ENCODE measurements around the gene ANKRD16. TPM values are rescaled to one million over a fixed set of nuclear protein-coding genes. Genes with fewer than 3 reads are reported as not detected.

Gene ANKRD16
- total and polyA plus RNA-seq, 2 of the 13 experiments (the other 11 are each of a cell fraction or from before 2014, with no cell fraction given), result 8.0 to 11.4 TPM

DNA sequence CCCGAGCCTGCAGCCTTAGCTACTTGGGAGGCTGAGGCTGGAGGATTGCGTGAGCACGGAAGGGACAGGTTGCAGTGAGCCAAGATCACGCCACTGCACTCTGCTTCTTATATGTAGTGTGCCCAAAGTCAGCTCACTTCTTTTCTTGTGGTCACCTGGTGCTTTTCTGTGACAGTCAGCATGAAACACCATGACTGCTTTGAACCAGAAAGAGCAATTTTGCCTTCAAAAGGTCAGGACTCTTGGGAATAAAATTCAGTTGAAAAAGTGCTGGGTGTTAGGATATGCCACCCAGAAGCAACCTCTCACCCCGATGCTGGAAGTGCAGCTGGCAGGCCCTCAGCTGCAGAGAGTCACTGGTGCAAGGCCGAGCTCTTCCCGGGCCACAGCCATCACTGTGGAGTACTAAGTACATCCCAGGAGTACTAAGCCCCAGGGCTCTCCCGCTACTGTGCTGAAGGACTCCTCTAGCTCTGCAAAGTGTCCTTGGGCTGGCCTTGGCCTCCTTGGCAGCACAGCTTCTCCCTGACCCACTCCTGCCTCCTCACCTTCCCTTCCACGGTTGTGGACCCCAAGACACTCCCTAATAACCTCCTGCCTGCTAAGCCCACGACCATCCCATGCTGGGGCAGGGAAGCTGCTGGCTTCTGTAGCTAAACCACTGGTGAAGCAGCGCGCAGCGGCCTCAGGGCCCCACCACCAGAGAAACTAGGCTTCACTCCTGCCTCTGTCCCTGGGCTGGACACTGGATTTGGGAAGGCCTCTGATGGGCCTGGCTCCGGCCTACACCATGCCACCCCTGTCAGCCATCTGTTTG lies 58.9 kb downstream of the ANKRD16 start:
- H3K9ac ChIP-seq (ENCODE audit: insufficient read depth, low read depth, low read length), result no peak overlapping the region
- H3K4me3 ChIP-seq (replicated peaks in 1 of 3; ENCODE audit: insufficient read depth in 1 of 3, low read depth in 2 of 3, low read length in 3 of 3), result peak overlapping the region in 1 of 3 experiments; percentile 54; a peak in 2 of 6 replicates
- FAIRE-seq, result no peak
- no peak overlapping the region for H2AFZ ChIP-seq (ENCODE audit: low read length)
- H3K4me2 ChIP-seq (ENCODE audit: low read depth, low read length), result peak overlapping the region; percentile 65
- peaks cover 1 to 11% of the 10 kb centered on the region in 2 experiments; a peak in 2 of 5 replicates for H3K27me3 ChIP-seq (ENCODE audit: control insufficient read depth in 1 of 2, insufficient read depth in 2 of 2, low read length in 2 of 2)
- ATAC-seq, result peak; percentile 42
- POLR2A ChIA-PET, result interaction anchor here (1.2 to 4.6 kb wide), 4 partner anchors 10 to 59 kb away, joined by 3 to 21 read pairs (median 6); partner anchors contain the start of genes ANKRD16, FBH1 and GDI2
- H4K20me1 ChIP-seq (ENCODE audit: insufficient read depth, low read length), result no peaks in the 10 kb centered on the region
- DNase-seq (ENCODE audit: low spot score), result no peak
- no peaks in the 10 kb centered on the region for H3K36me3 ChIP-seq (replicated peaks in 1 of 2; ENCODE audit: control insufficient read depth in 1 of 2, insufficient read depth in 2 of 2, low read length in 2 of 2)
- intact Hi-C loops (cut with micrococcal nuclease; ENCODE audit: unreplicated experiment), result no loop called here
- H3K4me1 ChIP-seq (ENCODE audit: insufficient read depth, low read length), result peaks cover 71% of the 10 kb centered on the region
- CTCF ChIA-PET (ENCODE audit: low intra/inter-chr PET ratio, low total read pairs), result no interaction called here
- H3K79me2 ChIP-seq (ENCODE audit: insufficient read depth, low read length), result no peaks in the 10 kb centered on the region
- in situ Hi-C loops (cut with HindIII; ENCODE audit: extremely low pct_ligation_motif_present, low pct_unique_long_range_greater_than_20kb), result no loop called here
- no TSS peak for BruUV-seq (replicated peaks)
- H3K27ac ChIP-seq (ENCODE audit: extremely low read length, insufficient read depth, low read length), result no peak overlapping the region
- 43% methylated on average over 6 of the region's 14 CpGs for WGBS (ENCODE audit: low lambda C conversion rate)
- no peaks in the 10 kb centered on the region for H3K9me3 ChIP-seq (ENCODE audit: low read length)
- no peak for TF ChIP-seq NFRKB (IDR thresholded peaks at IDR 0.05)
- peak; percentile 100 for TF ChIP-seq ZSCAN21 (CRISPR knock-in tag; IDR thresholded peaks at IDR 0.05; ENCODE audit: borderline replicate concordance)
- no peak for TF ChIP-seq U2AF1 (optimal IDR thresholded peaks at IDR 0.05; ENCODE audit: low read depth, low read length)
- TF ChIP-seq, protein P1, sequence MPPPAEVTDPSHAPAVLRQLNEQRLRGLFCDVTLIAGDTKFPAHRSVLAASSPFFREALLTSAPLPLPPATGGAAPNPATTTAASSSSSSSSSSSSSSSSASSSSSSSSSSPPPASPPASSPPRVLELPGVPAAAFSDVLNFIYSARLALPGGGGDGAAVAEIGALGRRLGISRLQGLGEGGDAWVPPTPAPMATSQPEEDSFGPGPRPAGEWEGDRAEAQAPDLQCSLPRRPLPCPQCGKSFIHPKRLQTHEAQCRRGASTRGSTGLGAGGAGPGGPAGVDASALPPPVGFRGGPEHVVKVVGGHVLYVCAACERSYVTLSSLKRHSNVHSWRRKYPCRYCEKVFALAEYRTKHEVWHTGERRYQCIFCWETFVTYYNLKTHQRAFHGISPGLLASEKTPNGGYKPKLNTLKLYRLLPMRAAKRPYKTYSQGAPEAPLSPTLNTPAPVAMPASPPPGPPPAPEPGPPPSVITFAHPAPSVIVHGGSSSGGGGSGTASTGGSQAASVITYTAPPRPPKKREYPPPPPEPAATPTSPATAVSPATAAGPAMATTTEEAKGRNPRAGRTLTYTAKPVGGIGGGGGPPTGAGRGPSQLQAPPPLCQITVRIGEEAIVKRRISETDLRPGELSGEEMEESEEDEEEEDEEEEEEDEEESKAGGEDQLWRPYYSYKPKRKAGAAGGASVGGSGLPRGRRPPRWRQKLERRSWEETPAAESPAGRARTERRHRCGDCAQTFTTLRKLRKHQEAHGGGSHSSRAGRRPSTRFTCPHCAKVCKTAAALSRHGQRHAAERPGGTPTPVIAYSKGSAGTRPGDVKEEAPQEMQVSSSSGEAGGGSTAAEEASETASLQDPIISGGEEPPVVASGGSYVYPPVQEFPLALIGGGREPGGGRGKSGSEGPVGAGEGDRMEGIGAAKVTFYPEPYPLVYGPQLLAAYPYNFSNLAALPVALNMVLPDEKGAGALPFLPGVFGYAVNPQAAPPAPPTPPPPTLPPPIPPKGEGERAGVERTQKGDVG (CRISPR knock-in tag; IDR thresholded peaks at IDR 0.05; ENCODE audit: borderline replicate concordance), result 0 out of 2 replicates have a peak, but pooled peaks have one; percentile 53
- 0 out of 2 replicates have a peak, but pooled peaks have one; percentile 51 for TF ChIP-seq ZNF572 (CRISPR knock-in tag; IDR thresholded peaks at IDR 0.05)
- TF ChIP-seq, protein P2, sequence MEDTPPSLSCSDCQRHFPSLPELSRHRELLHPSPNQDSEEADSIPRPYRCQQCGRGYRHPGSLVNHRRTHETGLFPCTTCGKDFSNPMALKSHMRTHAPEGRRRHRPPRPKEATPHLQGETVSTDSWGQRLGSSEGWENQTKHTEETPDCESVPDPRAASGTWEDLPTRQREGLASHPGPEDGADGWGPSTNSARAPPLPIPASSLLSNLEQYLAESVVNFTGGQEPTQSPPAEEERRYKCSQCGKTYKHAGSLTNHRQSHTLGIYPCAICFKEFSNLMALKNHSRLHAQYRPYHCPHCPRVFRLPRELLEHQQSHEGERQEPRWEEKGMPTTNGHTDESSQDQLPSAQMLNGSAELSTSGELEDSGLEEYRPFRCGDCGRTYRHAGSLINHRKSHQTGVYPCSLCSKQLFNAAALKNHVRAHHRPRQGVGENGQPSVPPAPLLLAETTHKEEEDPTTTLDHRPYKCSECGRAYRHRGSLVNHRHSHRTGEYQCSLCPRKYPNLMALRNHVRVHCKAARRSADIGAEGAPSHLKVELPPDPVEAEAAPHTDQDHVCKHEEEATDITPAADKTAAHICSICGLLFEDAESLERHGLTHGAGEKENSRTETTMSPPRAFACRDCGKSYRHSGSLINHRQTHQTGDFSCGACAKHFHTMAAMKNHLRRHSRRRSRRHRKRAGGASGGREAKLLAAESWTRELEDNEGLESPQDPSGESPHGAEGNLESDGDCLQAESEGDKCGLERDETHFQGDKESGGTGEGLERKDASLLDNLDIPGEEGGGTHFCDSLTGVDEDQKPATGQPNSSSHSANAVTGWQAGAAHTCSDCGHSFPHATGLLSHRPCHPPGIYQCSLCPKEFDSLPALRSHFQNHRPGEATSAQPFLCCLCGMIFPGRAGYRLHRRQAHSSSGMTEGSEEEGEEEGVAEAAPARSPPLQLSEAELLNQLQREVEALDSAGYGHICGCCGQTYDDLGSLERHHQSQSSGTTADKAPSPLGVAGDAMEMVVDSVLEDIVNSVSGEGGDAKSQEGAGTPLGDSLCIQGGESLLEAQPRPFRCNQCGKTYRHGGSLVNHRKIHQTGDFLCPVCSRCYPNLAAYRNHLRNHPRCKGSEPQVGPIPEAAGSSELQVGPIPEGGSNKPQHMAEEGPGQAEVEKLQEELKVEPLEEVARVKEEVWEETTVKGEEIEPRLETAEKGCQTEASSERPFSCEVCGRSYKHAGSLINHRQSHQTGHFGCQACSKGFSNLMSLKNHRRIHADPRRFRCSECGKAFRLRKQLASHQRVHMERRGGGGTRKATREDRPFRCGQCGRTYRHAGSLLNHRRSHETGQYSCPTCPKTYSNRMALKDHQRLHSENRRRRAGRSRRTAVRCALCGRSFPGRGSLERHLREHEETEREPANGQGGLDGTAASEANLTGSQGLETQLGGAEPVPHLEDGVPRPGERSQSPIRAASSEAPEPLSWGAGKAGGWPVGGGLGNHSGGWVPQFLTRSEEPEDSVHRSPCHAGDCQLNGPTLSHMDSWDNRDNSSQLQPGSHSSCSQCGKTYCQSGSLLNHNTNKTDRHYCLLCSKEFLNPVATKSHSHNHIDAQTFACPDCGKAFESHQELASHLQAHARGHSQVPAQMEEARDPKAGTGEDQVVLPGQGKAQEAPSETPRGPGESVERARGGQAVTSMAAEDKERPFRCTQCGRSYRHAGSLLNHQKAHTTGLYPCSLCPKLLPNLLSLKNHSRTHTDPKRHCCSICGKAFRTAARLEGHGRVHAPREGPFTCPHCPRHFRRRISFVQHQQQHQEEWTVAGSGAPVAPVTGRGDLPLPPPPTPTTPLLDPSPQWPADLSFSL (CRISPR knock-in tag; IDR thresholded peaks at IDR 0.05), result no peak
- peak; percentile 42; the same call in 1 of the 2 replicates for TF ChIP-seq ZNF350 (CRISPR knock-in tag; IDR thresholded peaks at IDR 0.05; ENCODE audit: borderline replicate concordance, low read depth)
- TF ChIP-seq ZNF138 (CRISPR knock-in tag; IDR thresholded peaks at IDR 0.05; ENCODE audit: low read depth), result no peak
- TF ChIP-seq SETDB1 (CRISPR knock-in tag; IDR thresholded peaks at IDR 0.05; ENCODE audit: borderline replicate concordance), result 0 out of 2 replicates have a peak, but pooled peaks have one; percentile 36
- TF ChIP-seq MZF1 (CRISPR knock-in tag; IDR thresholded peaks at IDR 0.05; ENCODE audit: borderline replicate concordance), result no peak
